Measurements from ENCODE around the gene MTHFD2L. TPM values are rescaled to one million over a fixed set of nuclear protein-coding genes. Genes with fewer than 3 reads are reported as not detected.

The MTHFD2L gene
- total and polyA plus RNA-seq, 10 of the 15 experiments (the other 5 are each of a cell fraction or from before 2014, with no cell fraction given) = 4.8 to 25.4 (median 14.4) TPM

GRCh38 chr4:74331944-74332343 lies 174.0 kb downstream of the MTHFD2L start (continued):
- TF ChIP-seq USF1 (IDR thresholded peaks at IDR 0.05; ENCODE audit: borderline replicate concordance, extremely low read length, insufficient read depth, low read depth, low read length) (no peak), EGR1 (IDR thresholded peaks at IDR 0.05; ENCODE audit: borderline replicate concordance in 1 of 2, low read depth in 2 of 2, low read length in 2 of 2) (no peak), LARP7 (IDR thresholded peaks at IDR 0.05) (no peak), KLF5 (IDR thresholded peaks at IDR 0.05; ENCODE audit: partially characterized antibody) (no peak), JUNB (IDR thresholded peaks at IDR 0.05) (no peak), HDAC6 (IDR thresholded peaks at IDR 0.05; ENCODE audit: unreplicated experiment) (no peak), CBFB (IDR thresholded peaks at IDR 0.05; ENCODE audit: low read depth) (no peak), PRDM15 (CRISPR knock-in tag; IDR thresholded peaks at IDR 0.05) (no peak), ZBTB40 (IDR thresholded peaks at IDR 0.05; ENCODE audit: borderline replicate concordance) (no peak)
